SK-N-SH (cell line): ENCODE data around the gene BNC2. TPM values are rescaled to one million over a fixed set of nuclear protein-coding genes. Genes with fewer than 3 reads are reported as not detected.

Experiments used
- CTCF ChIA-PET: fragments of 300-600, 350-600 bp; formaldehyde crosslinking; extraction: SDS; loops from one replicate; lab custom pipeline; 2021; lab: Yijun Ruan, JAX
- POLR2A ChIA-PET: fragments of 350-600 bp; sonication (Branson Sonifier 250); formaldehyde crosslinking; extraction: SDS; loops from one replicate; lab custom pipeline; 2020; ENCODE audit warnings: antibody characterized with exemption, inconsistent platforms; lab: Yijun Ruan, JAX
- DNase-seq: peaks from one replicate; pipeline ENCODE4 v3.0.0; 2012
- H2AFZ ChIP-seq: fragments of 200-600 bp; sonication (generic); 2 replicates; pipeline ENCODE4 v1.8.1; 2016; ENCODE audit warnings: antibody characterized with exemption, mild to moderate bottlenecking, low read depth
- H3F3A ChIP-seq: fragments of 200-600 bp; sonication (generic); replicated peaks from 2 replicates; pipeline ENCODE3; 2016; ENCODE audit warnings: antibody characterized with exemption, mild to moderate bottlenecking; ENCODE audit not compliant: insufficient read depth
- H3K27ac ChIP-seq, 2 experiments: fragments of 200-500 bp in 1 of 2; fragments of 200-600 bp in 1 of 2; sonication (Bioruptor generic) in 1 of 2; sonication (generic), shearing (Covaris generic) in 1 of 2; 2 replicates each; pipeline versions ENCODE4 v1.5.1 to v1.6.1; 2014 to 2016; ENCODE audit warnings: low read depth in 2 of 2, inconsistent platforms in 1 of 2, low read length in 1 of 2, mild to moderate bottlenecking in 1 of 2, mixed read lengths in 1 of 2
- H3K27me3 ChIP-seq: fragments of 200-600 bp; sonication (generic), shearing (Covaris generic); 2 replicates; pipeline ENCODE4 v1.6.1; 2016; ENCODE audit warnings: mixed run types; ENCODE audit not compliant: insufficient read depth
- H3K36me3 ChIP-seq, 2 experiments: fragments of 200-500 bp in 1 of 2; fragments of 200-600 bp in 1 of 2; sonication (Bioruptor generic) in 1 of 2; sonication (generic) in 1 of 2; replicated peaks in 1 of 2; 2 replicates each; pipeline versions ENCODE3 to v1.5.1; 2014 to 2016; ENCODE audit warnings: low read length in 1 of 2, mild to moderate bottlenecking in 1 of 2; ENCODE audit not compliant: insufficient read depth in 2 of 2, control insufficient read depth in 1 of 2
- H3K4me1 ChIP-seq, 2 experiments: fragments of 200-500 bp in 1 of 2; fragments of 200-600 bp in 1 of 2; sonication (Bioruptor generic) in 1 of 2; sonication (generic), shearing (Covaris generic) in 1 of 2; 2 replicates each; pipeline versions ENCODE4 v1.5.1 to v1.6.1; 2014 to 2016; ENCODE audit warnings: low read depth in 1 of 2, low read length in 1 of 2, mixed run types in 1 of 2; ENCODE audit not compliant: insufficient read depth in 2 of 2, control insufficient read depth in 1 of 2
- H3K4me2 ChIP-seq: fragments of 200-600 bp; sonication (generic), shearing (Covaris generic); 2 replicates; pipeline ENCODE4 v1.6.1; 2017; ENCODE audit warnings: mixed run types
- H3K4me3 ChIP-seq, 2 experiments: fragments of 200-500 bp in 1 of 2; fragments of 200-600 bp in 1 of 2; sonication (Bioruptor generic) in 1 of 2; sonication (generic), shearing (Covaris generic) in 1 of 2; 2 replicates each; pipeline versions ENCODE4 v1.5.1 to v1.8.1; 2014 to 2016; ENCODE audit warnings: low read depth in 2 of 2, inconsistent platforms in 1 of 2, low read length in 1 of 2, mild to moderate bottlenecking in 1 of 2, mixed read lengths in 1 of 2, moderate library complexity in 1 of 2
- H3K79me2 ChIP-seq: fragments of 200-600 bp; sonication (generic); 2 replicates; pipeline ENCODE4 v1.8.1; 2017; ENCODE audit warnings: mild to moderate bottlenecking; ENCODE audit not compliant: insufficient read depth
- H3K9ac ChIP-seq: fragments of 200-600 bp; sonication (generic); 2 replicates; pipeline ENCODE4 v1.6.1; 2017; ENCODE audit warnings: mixed run types
- H3K9me2 ChIP-seq: fragments of 200-600 bp; sonication (generic); 2 replicates; pipeline ENCODE4 v1.6.1; 2017; ENCODE audit warnings: mixed run types
- H3K9me3 ChIP-seq: fragments of 200-600 bp; sonication (generic); 2 replicates; pipeline ENCODE4 v1.6.1; 2017; ENCODE audit warnings: mixed run types, mild to moderate bottlenecking, moderate library complexity
- H4K20me1 ChIP-seq: fragments of 200-600 bp; sonication (generic); 2 replicates; pipeline ENCODE4 v1.6.1; 2017; ENCODE audit warnings: mild to moderate bottlenecking, mixed run types; ENCODE audit not compliant: insufficient read depth
- CHD2 ChIP-seq: fragments of 150-350 bp; IDR thresholded peaks from 2 replicates; pipeline ENCODE4 v1.6.1; 2018; ENCODE audit warnings: low read length; ENCODE audit not compliant: partially characterized antibody
- EP300 ChIP-seq, 2 experiments: IDR thresholded peaks; 2 replicates each; pipeline versions ENCODE4 v1.4.0 to v1.6.1; 2012; ENCODE audit warnings: borderline replicate concordance in 1 of 2, low read depth in 1 of 2, low read length in 1 of 2
- EZH2phosphoT487 ChIP-seq: fragments of 200-600 bp; sonication (generic); IDR thresholded peaks from 2 replicates; pipeline ENCODE4 v1.6.1; 2017; ENCODE audit warnings: low read depth, mixed run types, mild to moderate bottlenecking, antibody characterized with exemption, moderate library complexity, borderline replicate concordance
- FOSL2 ChIP-seq: IDR thresholded peaks from 2 replicates; pipeline ENCODE4 v1.4.0; 2012; ENCODE audit warnings: low read depth, mild to moderate bottlenecking, moderate library complexity, borderline replicate concordance
- FOXJ3 ChIP-seq: sonication (generic); formaldehyde crosslinking; IDR thresholded peaks from 2 replicates; pipeline ENCODE4 v1.5.1; 2020; ENCODE audit warnings: mild to moderate bottlenecking, missing genetic modification reagents
- FOXM1 ChIP-seq: IDR thresholded peaks from 2 replicates; pipeline ENCODE4 v1.4.0; 2012; ENCODE audit warnings: low read depth, mild to moderate bottlenecking
- GATA2 ChIP-seq: sonication (generic); formaldehyde crosslinking; IDR thresholded peaks from 2 replicates; pipeline ENCODE4 v1.5.0; 2020; ENCODE audit warnings: mild to moderate bottlenecking, missing genetic modification reagents
- IRF3 ChIP-seq: fragments of 150-350 bp; IDR thresholded peaks from 2 replicates; pipeline ENCODE4 v1.6.1; 2016; ENCODE audit warnings: mild to moderate bottlenecking, low read depth, low read length
- JUND ChIP-seq: IDR thresholded peaks from 2 replicates; pipeline ENCODE4 v1.4.0; 2012
- MAX ChIP-seq: IDR thresholded peaks from 2 replicates; pipeline ENCODE4 v1.4.0; 2012; ENCODE audit warnings: low read depth
- MEF2A ChIP-seq: IDR thresholded peaks from 2 replicates; pipeline ENCODE4 v1.4.0; 2012; ENCODE audit warnings: low read depth, borderline replicate concordance
- MXI1 ChIP-seq: IDR thresholded peaks from 2 replicates; pipeline ENCODE4 v1.6.1; 2012; ENCODE audit warnings: mild to moderate bottlenecking, low read depth, low read length, improper control_type of control experiment
- POLR2AphosphoS5 ChIP-seq: IDR thresholded peaks from 2 replicates; pipeline ENCODE4 v1.6.1; 2012; ENCODE audit warnings: low read depth, low read length
- RCOR1 ChIP-seq: fragments of 150-350 bp; IDR thresholded peaks from 2 replicates; pipeline ENCODE4 v1.6.1; 2017; ENCODE audit warnings: antibody characterized with exemption, low read length
- REST ChIP-seq: IDR thresholded peaks from 2 replicates; pipeline ENCODE4 v1.6.1; 2012; ENCODE audit warnings: mild to moderate bottlenecking, low read depth, low read length, moderate library complexity
- SMC3 ChIP-seq: IDR thresholded peaks from 2 replicates; pipeline ENCODE4 v1.6.1; 2012; ENCODE audit warnings: low read depth, low read length, improper control_type of control experiment
- TAF1 ChIP-seq: IDR thresholded peaks from 2 replicates; pipeline ENCODE4 v1.6.1; 2012; ENCODE audit warnings: low read depth, mild to moderate bottlenecking, low read length, moderate library complexity, borderline replicate concordance
- TCF12 ChIP-seq: IDR thresholded peaks from 2 replicates; pipeline ENCODE4 v1.4.0; 2012
- TEAD4 ChIP-seq: IDR thresholded peaks from 2 replicates; pipeline ENCODE4 v1.4.0; 2012; ENCODE audit warnings: mild to moderate bottlenecking, borderline replicate concordance; ENCODE audit not compliant: insufficient read depth
- WGBS: methylation state at CpG from one replicate; pipeline ENCODE4 v1.1.6; 2017; ENCODE audit warnings: low lambda C conversion rate; 5-methylcytosine and 5-hydroxymethylcytosine counted together
- polyA plus RNA-seq, 3 experiments: library from polyadenylated mRNA; depleted of rRNA; stranded (reverse); fragments of >200 nt; gene quantifications; 2 replicates each; pipeline ENCODE4 v1.2.3, GENCODE V29; 2012
- TF ChIP-seq, protein P1 (sequence below): IDR thresholded peaks from 2 replicates; pipeline ENCODE4 v1.4.0; 2012; ENCODE audit warnings: low read depth, borderline replicate concordance

BNC2 gene
- polyA plus RNA-seq, 1 of the 3 experiments (the other 2 are of a cell fraction) = 8.8 TPM

- CTCF ChIA-PET = interaction anchor here (0.6 to 1.1 kb wide), 2 partner anchors 24 to 435 kb away, joined by 3 read pairs; no protein-coding TSS in a partner anchor
- POLR2A ChIA-PET = interaction anchor here (0.5 kb wide), 1 partner anchor 650 kb away, joined by 3 read pairs; no protein-coding TSS in a partner anchor
- Histone ChIP-seq H2AFZ (no peak overlapping the region), H3K4me1 (0 out of 4 replicates have a peak, but pooled peaks cover 0 to 5% of the 10 kb centered on the region in 2 experiments), H3K9me2 (no peaks in the 10 kb centered on the region), H3K4me2 (no peak overlapping the region), H3K9me3 (no peaks in the 10 kb centered on the region), H3F3A (no peaks in the 10 kb centered on the region), H3K4me3 (no peak overlapping the region), H3K27me3 (no peaks in the 10 kb centered on the region), H3K9ac (no peak overlapping the region), H3K27ac (no peak overlapping the region), H3K79me2 (peaks cover 66% of the 10 kb centered on the region), H3K36me3 (peaks cover 0 to 16% of the 10 kb centered on the region in 2 experiments), H4K20me1 (no peaks in the 10 kb centered on the region)
- WGBS = 67% methylated on average over 5 of the region's 5 CpGs
- DNase-seq = no peak
- TF ChIP-seq RCOR1 = no peak
- no peak for TF ChIP-seq EP300 (IDR thresholded peaks at IDR 0.05; ENCODE audit: borderline replicate concordance in 1 of 2, low read depth in 1 of 2, low read length in 1 of 2)
- TF ChIP-seq POLR2AphosphoS5 = no peak
- no peak for TF ChIP-seq MEF2A
- TF ChIP-seq, protein P1, sequence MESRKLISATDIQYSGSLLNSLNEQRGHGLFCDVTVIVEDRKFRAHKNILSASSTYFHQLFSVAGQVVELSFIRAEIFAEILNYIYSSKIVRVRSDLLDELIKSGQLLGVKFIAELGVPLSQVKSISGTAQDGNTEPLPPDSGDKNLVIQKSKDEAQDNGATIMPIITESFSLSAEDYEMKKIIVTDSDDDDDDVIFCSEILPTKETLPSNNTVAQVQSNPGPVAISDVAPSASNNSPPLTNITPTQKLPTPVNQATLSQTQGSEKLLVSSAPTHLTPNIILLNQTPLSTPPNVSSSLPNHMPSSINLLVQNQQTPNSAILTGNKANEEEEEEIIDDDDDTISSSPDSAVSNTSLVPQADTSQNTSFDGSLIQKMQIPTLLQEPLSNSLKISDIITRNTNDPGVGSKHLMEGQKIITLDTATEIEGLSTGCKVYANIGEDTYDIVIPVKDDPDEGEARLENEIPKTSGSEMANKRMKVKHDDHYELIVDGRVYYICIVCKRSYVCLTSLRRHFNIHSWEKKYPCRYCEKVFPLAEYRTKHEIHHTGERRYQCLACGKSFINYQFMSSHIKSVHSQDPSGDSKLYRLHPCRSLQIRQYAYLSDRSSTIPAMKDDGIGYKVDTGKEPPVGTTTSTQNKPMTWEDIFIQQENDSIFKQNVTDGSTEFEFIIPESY = no peak
- TF ChIP-seq FOXM1 = no peak
- no peak for TF ChIP-seq JUND
- TF ChIP-seq MXI1 = no peak
- TF ChIP-seq IRF3 = no peak
- TF ChIP-seq EZH2phosphoT487 = no peak
- TF ChIP-seq TEAD4 = no peak
- TF ChIP-seq TAF1 = no peak
Observed at GRCh38 chr9:16689351-16689938, 181.0 kb downstream of the BNC2 start.

DNA sequence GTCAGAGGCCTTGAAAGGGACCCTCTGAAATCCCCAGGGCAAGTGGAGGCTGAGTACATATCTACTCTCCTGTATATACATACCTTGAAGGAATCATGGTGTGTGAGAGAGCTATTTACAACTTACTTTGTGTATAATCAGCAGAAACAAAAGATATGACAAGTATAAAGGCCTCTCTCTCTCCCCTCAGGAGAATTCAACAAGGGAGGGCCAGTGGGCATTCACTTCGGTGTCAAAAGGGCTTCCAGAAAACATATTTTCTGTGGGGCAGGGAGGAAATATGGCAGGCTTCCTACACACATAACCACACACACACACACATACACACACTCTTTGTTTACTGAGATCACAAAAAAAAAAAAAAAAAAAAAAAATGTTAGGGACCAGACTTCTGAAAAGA is 181.7 kb downstream of the BNC2 start:
- no peak overlapping the region for H3K9ac ChIP-seq
- 0 out of 4 replicates have a peak, but pooled peaks cover 0 to 5% of the 10 kb centered on the region in 2 experiments for H3K4me1 ChIP-seq
- H3K9me2 ChIP-seq = no peaks in the 10 kb centered on the region
- H2AFZ ChIP-seq = no peak overlapping the region
- peaks cover 66% of the 10 kb centered on the region for H3K79me2 ChIP-seq
- no peaks in the 10 kb centered on the region for H3K9me3 ChIP-seq
- no peaks in the 10 kb centered on the region for H3K27me3 ChIP-seq
- 88% methylated on average over 1 of the region's 1 CpG for WGBS
- no peaks in the 10 kb centered on the region for H3F3A ChIP-seq
- no peak for DNase-seq
- no peak overlapping the region for H3K4me2 ChIP-seq
- ChIA-PET POLR2A (no interaction called here), CTCF (interaction anchor here (1.1 kb wide), 1 partner anchor 24 kb away, joined by 3 read pairs; no protein-coding TSS in a partner anchor)
- no peak overlapping the region for H3K27ac ChIP-seq
- no peak overlapping the region for H3K4me3 ChIP-seq
- peaks cover 0 to 10% of the 10 kb centered on the region in 2 experiments for H3K36me3 ChIP-seq
- H4K20me1 ChIP-seq = no peaks in the 10 kb centered on the region
- TF ChIP-seq SMC3 (no peak), FOXM1 (no peak), REST (no peak), TAF1 (no peak), MXI1 (no peak), CHD2 (no peak), GATA2 (CRISPR knock-in tag) (no peak), TEAD4 (no peak), EP300 (IDR thresholded peaks at IDR 0.05; ENCODE audit: borderline replicate concordance in 1 of 2, low read depth in 1 of 2, low read length in 1 of 2) (no peak), FOXJ3 (no peak), MAX (no peak), TCF12 (no peak), FOSL2 (no peak)
